ENCODE data around the gene CDKAL1.

CDKAL1 gene

GRCh38 chr6:21158149-21158548, 623.9 kb downstream of the CDKAL1 start:
- no peak for DNase-seq

GRCh38 chr6:21158873-21159272, 624.6 kb downstream of the CDKAL1 start:
- DNase-seq = no peak

- DNase-seq = no peak
Observed at GRCh38 chr6:21159465-21159864, 625.2 kb downstream of the CDKAL1 start.

- no peak for DNase-seq
Observed at GRCh38 chr6:21161707-21162106, 627.5 kb downstream of the CDKAL1 start.

GRCh38 chr6:21163110-21163837, 629.0 kb downstream of the CDKAL1 start:
- DNase-seq = no peak

- no peak for DNase-seq
Observed at GRCh38 chr6:21163838-21164180, 629.6 kb downstream of the CDKAL1 start.

- DNase-seq = peak; percentile 13 to 46 (median 39)
Observed at GRCh38 chr6:21164768-21165326, 630.6 kb downstream of the CDKAL1 start.

- no peak for DNase-seq
Observed at GRCh38 chr6:21166754-21167153, 632.5 kb downstream of the CDKAL1 start.

- no peak for DNase-seq
Observed at GRCh38 chr6:21167790-21168189, 633.5 kb downstream of the CDKAL1 start.

GRCh38 chr6:21171801-21172200, 637.5 kb downstream of the CDKAL1 start:
- peak in 1 of 3 donors; percentile 13 for DNase-seq

- DNase-seq = peak in 2 of 3 donors; percentile 23 to 28
Observed at GRCh38 chr6:21173031-21173430, 638.8 kb downstream of the CDKAL1 start.

- DNase-seq = no peak
Observed at GRCh38 chr6:21173678-21174077, 639.4 kb downstream of the CDKAL1 start.

GRCh38 chr6:21176197-21176596, 641.9 kb downstream of the CDKAL1 start:
- DNase-seq = no peak

- no peak for DNase-seq
Observed at GRCh38 chr6:21180155-21180554, 645.9 kb downstream of the CDKAL1 start.

- no peak for DNase-seq
Observed at GRCh38 chr6:21180800-21181337, 646.6 kb downstream of the CDKAL1 start.

- no peak for DNase-seq
Observed at GRCh38 chr6:21181866-21182265, 647.6 kb downstream of the CDKAL1 start.

- DNase-seq = no peak
Observed at GRCh38 chr6:21182589-21182988, 648.3 kb downstream of the CDKAL1 start.

- no peak for DNase-seq
Observed at GRCh38 chr6:21185861-21186478, 651.7 kb downstream of the CDKAL1 start.

- DNase-seq = no peak
Observed at GRCh38 chr6:21186479-21187055, 652.3 kb downstream of the CDKAL1 start.

GRCh38 chr6:21187485-21187884, 653.2 kb downstream of the CDKAL1 start:
- DNase-seq = no peak

GRCh38 chr6:21188505-21189223, 654.4 kb downstream of the CDKAL1 start:
- no peak for DNase-seq

- DNase-seq = no peak
Observed at GRCh38 chr6:21189759-21190158, 655.5 kb downstream of the CDKAL1 start.

GRCh38 chr6:21190701-21191100, 656.4 kb downstream of the CDKAL1 start:
- DNase-seq = no peak
